ENCODE measurements around the gene GNB3. TPM values are rescaled to one million over a fixed set of nuclear protein-coding genes. Genes with fewer than 3 reads are reported as not detected.

Gene GNB3
- total and polyA plus RNA-seq, 2 donors (not counting 3 experiments of a cell fraction or from before 2014, with no cell fraction given): 9.4 to 12.0 TPM

- peaks cover 24% of the 10 kb centered on the region for H3K4me1 ChIP-seq (ENCODE audit: control insufficient read depth, extremely low read depth, insufficient read depth, low read length)
- no peaks in the 10 kb centered on the region for H3K9me3 ChIP-seq (replicated peaks; ENCODE audit: control insufficient read depth, insufficient read depth, low read length)
- dilution Hi-C loops (cut with MboI; ENCODE audit: extremely low pct_ligation_motif_present, low sequenced_read_pairs) (no loop called here), intact Hi-C loops (cut with micrococcal nuclease) (loop anchor here (1.0 kb wide), 2 partner anchors 15 to 190 kb away; partner anchors contain the start of gene ING4)
- H3K36me3 ChIP-seq (ENCODE audit: control insufficient read depth in 2 of 2, extremely low read depth in 1 of 2, insufficient read depth in 2 of 2, low read length in 2 of 2): peaks cover 14 to 22% of the 10 kb centered on the region in 2 experiments
- POLR2A ChIA-PET: interaction anchor here (1.2 to 3.2 kb wide), 6 partner anchors 9 to 100 kb away, joined by 3 to 48 read pairs (median 6); partner anchors contain the start of genes MLF2, SPSB2 and TPI1
- H3K27ac ChIP-seq (ENCODE audit: insufficient read depth, low read depth, low read length): peak overlapping the region; percentile 8
- H3K9ac ChIP-seq (replicated peaks; ENCODE audit: extremely low read depth, insufficient read depth, low read length): peak overlapping the region; percentile 51
- no peak for TF ChIP-seq FOS (IDR thresholded peaks at IDR 0.05; ENCODE audit: borderline replicate concordance, insufficient read depth, low read length)
- no peak for TF ChIP-seq EZH2 (IDR thresholded peaks at IDR 0.05; ENCODE audit: borderline replicate concordance, low read depth, low read length, severe bottlenecking)
- TF ChIP-seq JUN (IDR thresholded peaks at IDR 0.05; ENCODE audit: borderline replicate concordance, insufficient read depth, insufficient read length, low read depth): no peak
- no peak for TF ChIP-seq MAX (IDR thresholded peaks at IDR 0.05; ENCODE audit: insufficient read depth, insufficient read length)
- no peak for TF ChIP-seq POLR2A (IDR thresholded peaks at IDR 0.05; ENCODE audit: low read depth, low read length)
- no peak for TF ChIP-seq CTCF (IDR thresholded peaks at IDR 0.05; ENCODE audit: extremely low read depth in 1 of 2, insufficient read depth in 1 of 2, low read depth in 1 of 2, low read length in 2 of 2)
- no peak for TF ChIP-seq MYC (IDR thresholded peaks at IDR 0.05; ENCODE audit: low read depth, low read length)
- no peak for TF ChIP-seq GATA2 (IDR thresholded peaks at IDR 0.05; ENCODE audit: insufficient read depth, insufficient read length, low read depth, low read length)
- no peak for TF ChIP-seq POLR2AphosphoS5 (IDR thresholded peaks at IDR 0.05; ENCODE audit: insufficient read depth, low read depth, low read length)
- H3K27me3 ChIP-seq (ENCODE audit: control insufficient read depth in 2 of 2, insufficient read depth in 2 of 2, low read length in 2 of 2): no peaks in the 10 kb centered on the region
- H3K79me2 ChIP-seq (ENCODE audit: control insufficient read depth, insufficient read depth, low read length): peaks cover 42% of the 10 kb centered on the region
- DNase-seq (ENCODE audit: low read depth, low spot score) (peak; percentile 61), FAIRE-seq (no peak)
- H3K9me1 ChIP-seq (replicated peaks; ENCODE audit: control insufficient read depth, extremely low read depth, insufficient read depth, low read length): no peaks in the 10 kb centered on the region
- peak overlapping the region; percentile 63 to 93 (median 76) for H3K4me3 ChIP-seq (replicated peaks in 1 of 3; ENCODE audit: insufficient read depth in 1 of 3, low read depth in 1 of 3, low read length in 3 of 3)
- BruUV-seq (replicated peaks): no TSS peak
- no peaks in the 10 kb centered on the region for H4K20me1 ChIP-seq (replicated peaks; ENCODE audit: control insufficient read depth, extremely low read depth, insufficient read depth, low read length)
- peak overlapping the region; percentile 30 for H2AFZ ChIP-seq (ENCODE audit: low read depth, low read length)
- CTCF ChIA-PET: interaction anchor here (0.9 to 4.6 kb wide), 10 partner anchors 9 to 168 kb away, joined by 3 to 30 read pairs (median 5); partner anchors contain the start of genes MLF2, SPSB2 and TPI1
- H3K4me2 ChIP-seq (ENCODE audit: insufficient read depth, low read length): peak overlapping the region; percentile 77
Measured at GRCh38 chr12:6852651-6853354, 12.1 kb downstream of the GNB3 start.

Measured in endothelial cell of umbilical vein (primary cell).